A673 (cell line): ENCODE results near the gene POLR1A. TPM values are rescaled to one million over a fixed set of nuclear protein-coding genes. Genes with fewer than 3 reads are reported as not detected.

Experiments used
- BruUV-seq: library from RNA; stranded (reverse); fragments of 400-500 nt; replicated peaks from 2 replicates; lab custom pipeline; 2021; lab: Mats Ljungman, UMichigan
- CTCF ChIA-PET: fragments of 300-600 bp; sonication (Branson Sonifier 250); formaldehyde crosslinking; loops from one replicate; lab custom pipeline; 2022; ENCODE audit warnings: antibody characterized with exemption; lab: Charles Lee
- POLR2A ChIA-PET: fragments of 300-600 bp; sonication (Branson Sonifier 250); formaldehyde crosslinking; loops from one replicate; lab custom pipeline; 2022; ENCODE audit warnings: antibody characterized with exemption; ENCODE audit not compliant: low non-redundant PET; lab: Charles Lee
- DNase-seq: peaks from one replicate; pipeline ENCODE4 v3.0.0-alpha.2; 2015; ENCODE audit warnings: low spot score
- H3K27ac ChIP-seq: fragments of 200-600 bp; sonication (generic); 2 replicates; pipeline ENCODE4 v1.5.1; 2016; ENCODE audit warnings: mixed run types, low read depth, mild to moderate bottlenecking, mixed read lengths, antibody characterized with exemption, low read length; ENCODE audit not compliant: poor library complexity, severe bottlenecking
- H3K27me3 ChIP-seq: fragments of 200-600 bp; sonication (generic); replicated peaks from 2 replicates; pipeline ENCODE4 v1.6.1; 2017; ENCODE audit warnings: mixed run types, low read depth, mild to moderate bottlenecking, mixed read lengths, antibody characterized with exemption, low read length; ENCODE audit not compliant: insufficient read depth, poor library complexity
- H3K36me3 ChIP-seq: fragments of 200-600 bp; sonication (generic); 2 replicates; pipeline ENCODE4 v1.6.1; 2016; ENCODE audit warnings: mixed run types, mild to moderate bottlenecking, mixed read lengths, antibody characterized with exemption, low read length; ENCODE audit not compliant: insufficient read depth, poor library complexity, severe bottlenecking
- H3K4me1 ChIP-seq: fragments of 200-600 bp; sonication (generic); 2 replicates; pipeline ENCODE4 v1.6.1; 2017; ENCODE audit warnings: mixed run types, mild to moderate bottlenecking, mixed read lengths, antibody characterized with exemption, low read length; ENCODE audit not compliant: insufficient read depth, poor library complexity, severe bottlenecking
- H3K4me3 ChIP-seq: fragments of 200-600 bp; sonication (generic); 2 replicates; pipeline ENCODE4 v1.5.1; 2016; ENCODE audit warnings: low read depth, mixed run types, mild to moderate bottlenecking, mixed read lengths, low read length; ENCODE audit not compliant: poor library complexity, severe bottlenecking
- H3K9me3 ChIP-seq: fragments of 200-600 bp; sonication (generic); 2 replicates; pipeline ENCODE4 v1.6.1; 2016; ENCODE audit warnings: mixed run types, low read depth, mild to moderate bottlenecking, mixed read lengths, antibody characterized with exemption, low read length; ENCODE audit not compliant: poor library complexity, severe bottlenecking
- EZH2 ChIP-seq: fragments of 200-600 bp; sonication (generic); IDR thresholded peaks from 2 replicates; pipeline ENCODE4 v1.6.1; 2017; ENCODE audit warnings: borderline replicate concordance, low read depth, mild to moderate bottlenecking, mixed read lengths, antibody characterized with exemption, low read length; ENCODE audit not compliant: poor library complexity, severe bottlenecking
- intact Hi-C: fragments of 100-400 bp; cut with micrococcal nuclease; formaldehyde crosslinking; loops from one replicate; pipeline ENCODE4 v1.10.0; 2022; ENCODE audit not compliant: unreplicated experiment
- total RNA-seq: library from RNA; stranded (reverse); gene quantifications from 2 replicates; pipeline ENCODE4 v1.2.3, GENCODE V29; 2021
- TF ChIP-seq, protein P1 (sequence below): fragments of 300-800, 200-600 bp; sonication (generic); conservative IDR thresholded peaks from 2 replicates; pipeline ENCODE4 v1.5.1; 2017; ENCODE audit warnings: low read depth, mild to moderate bottlenecking, antibody characterized with exemption, low read length, moderate library complexity, mixed read lengths

POLR1A gene
- total RNA-seq, 1 experiment from 2014 or later: 81.2 TPM

DNA sequence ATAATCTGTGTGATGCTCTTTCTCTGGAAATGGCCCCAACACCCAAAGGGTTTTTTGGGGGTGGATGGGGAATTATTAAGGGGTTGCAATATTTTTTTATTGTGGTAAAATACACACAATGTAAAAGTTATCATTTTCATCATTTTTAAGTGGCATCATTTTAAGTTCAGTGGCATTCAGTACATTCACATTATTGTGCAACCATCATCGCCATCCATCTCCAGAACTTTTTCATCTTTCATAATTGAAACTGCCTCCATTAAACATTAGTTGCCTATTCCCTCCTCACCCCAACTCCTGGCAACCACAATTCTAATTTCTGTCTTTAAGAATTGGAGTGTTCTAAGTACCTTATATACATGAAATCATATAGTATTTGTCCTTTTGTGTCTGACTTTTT is 90.0 kb downstream of the POLR1A start:
- ChIA-PET CTCF (no interaction called here), POLR2A (no interaction called here)
- Histone ChIP-seq H3K27me3 (no peaks in the 10 kb centered on the region), H3K36me3 (no peaks in the 10 kb centered on the region), H3K4me3 (no peak overlapping the region), H3K4me1 (no peaks in the 10 kb centered on the region), H3K27ac (no peak overlapping the region), H3K9me3 (peaks cover 12% of the 10 kb centered on the region)
- TF ChIP-seq, protein P1, sequence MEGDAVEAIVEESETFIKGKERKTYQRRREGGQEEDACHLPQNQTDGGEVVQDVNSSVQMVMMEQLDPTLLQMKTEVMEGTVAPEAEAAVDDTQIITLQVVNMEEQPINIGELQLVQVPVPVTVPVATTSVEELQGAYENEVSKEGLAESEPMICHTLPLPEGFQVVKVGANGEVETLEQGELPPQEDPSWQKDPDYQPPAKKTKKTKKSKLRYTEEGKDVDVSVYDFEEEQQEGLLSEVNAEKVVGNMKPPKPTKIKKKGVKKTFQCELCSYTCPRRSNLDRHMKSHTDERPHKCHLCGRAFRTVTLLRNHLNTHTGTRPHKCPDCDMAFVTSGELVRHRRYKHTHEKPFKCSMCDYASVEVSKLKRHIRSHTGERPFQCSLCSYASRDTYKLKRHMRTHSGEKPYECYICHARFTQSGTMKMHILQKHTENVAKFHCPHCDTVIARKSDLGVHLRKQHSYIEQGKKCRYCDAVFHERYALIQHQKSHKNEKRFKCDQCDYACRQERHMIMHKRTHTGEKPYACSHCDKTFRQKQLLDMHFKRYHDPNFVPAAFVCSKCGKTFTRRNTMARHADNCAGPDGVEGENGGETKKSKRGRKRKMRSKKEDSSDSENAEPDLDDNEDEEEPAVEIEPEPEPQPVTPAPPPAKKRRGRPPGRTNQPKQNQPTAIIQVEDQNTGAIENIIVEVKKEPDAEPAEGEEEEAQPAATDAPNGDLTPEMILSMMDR: no peak
- TF ChIP-seq EZH2: no peak
- intact Hi-C loops: no loop called here
- no TSS peak for BruUV-seq
- DNase-seq: no peak

DNA sequence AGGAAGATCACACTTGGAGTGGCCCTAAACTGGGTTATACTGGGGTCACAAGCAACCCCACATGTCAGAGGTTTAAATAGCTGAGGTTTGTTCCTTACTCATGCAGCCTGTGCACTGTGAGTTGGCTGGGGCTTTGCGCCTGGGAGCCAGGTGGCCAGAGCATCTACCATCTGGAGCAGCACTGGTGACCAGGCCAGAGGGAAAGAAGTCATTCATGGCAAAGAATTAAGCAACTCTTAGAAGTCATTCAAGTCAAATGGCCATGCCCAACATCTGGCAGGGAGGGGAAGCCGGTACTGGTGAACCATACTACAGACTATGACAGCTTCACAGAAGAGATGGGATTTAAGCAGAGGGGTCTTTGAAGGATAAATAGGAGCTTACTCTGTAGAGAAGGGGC is 90.7 kb downstream of the POLR1A start:
- H3K27me3 ChIP-seq: no peaks in the 10 kb centered on the region
- H3K4me1 ChIP-seq: no peaks in the 10 kb centered on the region
- CTCF ChIA-PET: no interaction called here
- H3K27ac ChIP-seq: no peak overlapping the region
- no peaks in the 10 kb centered on the region for H3K36me3 ChIP-seq
- no TSS peak for BruUV-seq
- TF ChIP-seq, protein P1: no peak
- TF ChIP-seq EZH2: no peak
- peaks cover 12% of the 10 kb centered on the region for H3K9me3 ChIP-seq
- no peak for DNase-seq
- no peak overlapping the region for H3K4me3 ChIP-seq
- POLR2A ChIA-PET: no interaction called here
- intact Hi-C loops: no loop called here

DNA sequence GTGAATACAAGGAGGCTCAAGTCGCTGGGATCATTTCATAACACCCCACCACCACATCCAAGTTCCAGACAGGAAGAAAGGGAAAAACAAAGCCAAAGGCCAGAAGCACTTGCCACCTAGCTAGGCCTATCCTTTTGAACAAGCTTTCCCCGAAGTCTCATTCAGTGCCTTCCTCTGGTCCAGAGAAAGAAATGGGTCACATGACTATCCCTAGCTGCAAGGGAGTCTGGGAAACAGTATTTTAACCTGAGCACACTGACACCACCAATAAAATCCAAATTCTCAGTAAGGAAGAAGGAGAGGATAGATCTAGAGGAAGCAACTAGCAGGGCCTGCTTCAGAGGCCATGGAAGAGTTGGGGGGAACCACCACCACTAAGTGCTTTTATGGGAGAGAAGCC is 91.2 kb downstream of the POLR1A start:
- intact Hi-C loops: no loop called here

More for the DNA sequence above, 91.2 kb downstream of the POLR1A start:
- TF ChIP-seq, protein P1: no peak
- no peak for TF ChIP-seq EZH2
- no peak overlapping the region for H3K4me3 ChIP-seq
- no peaks in the 10 kb centered on the region for H3K36me3 ChIP-seq
- ChIA-PET POLR2A (no interaction called here), CTCF (interaction anchor here (1.3 kb wide), 1 partner anchor 187 kb away, joined by 5 read pairs; no protein-coding TSS in a partner anchor)
- no peak for DNase-seq
- H3K9me3 ChIP-seq: peaks cover 12% of the 10 kb centered on the region
- no peaks in the 10 kb centered on the region for H3K4me1 ChIP-seq
- BruUV-seq: no TSS peak
- H3K27ac ChIP-seq: no peak overlapping the region
- no peaks in the 10 kb centered on the region for H3K27me3 ChIP-seq
